NCI-H2196 (cell line): ENCODE measurements around the gene PLOD2.
"Not testable (repeated sequence)": the region's sequence is repeated elsewhere in the genome, so short reads cannot be mapped to it uniquely, and the experiment has no call there.

Experiments
- DNase-seq: peaks from one replicate; lab custom pipeline; 2025; ENCODE audit not compliant: unreplicated experiment; lab: John Stamatoyannopoulos, UW

PLOD2 gene

GRCh38 chr3:146142757-146143156, 18.2 kb downstream of the PLOD2 start:
- no peak for DNase-seq

- DNase-seq, result no peak
Measured at GRCh38 chr3:146139586-146140110, 21.3 kb downstream of the PLOD2 start.

- DNase-seq, result no peak
Measured at GRCh38 chr3:146138902-146139301, 22.1 kb downstream of the PLOD2 start.

- DNase-seq, result no peak
Measured at GRCh38 chr3:146136647-146137046, 24.3 kb downstream of the PLOD2 start.

GRCh38 chr3:146134348-146135117, 26.5 kb downstream of the PLOD2 start:
- no peak for DNase-seq

GRCh38 chr3:146133441-146133840, 27.5 kb downstream of the PLOD2 start:
- no peak for DNase-seq

GRCh38 chr3:146131616-146132410, 29.2 kb downstream of the PLOD2 start:
- DNase-seq, result no peak

GRCh38 chr3:146130881-146131371, 30.1 kb downstream of the PLOD2 start:
- no peak for DNase-seq

- no peak for DNase-seq
Measured at GRCh38 chr3:146129750-146130149, 31.2 kb downstream of the PLOD2 start.

- DNase-seq, result no peak
Measured at GRCh38 chr3:146128939-146129338, 32.0 kb downstream of the PLOD2 start.

GRCh38 chr3:146128179-146128578, 32.8 kb downstream of the PLOD2 start:
- DNase-seq, result no peak

- no peak for DNase-seq
Measured at GRCh38 chr3:146125951-146126350, 35.0 kb downstream of the PLOD2 start.

- no peak for DNase-seq
Measured at GRCh38 chr3:146124126-146124801, 36.7 kb downstream of the PLOD2 start.

GRCh38 chr3:146117406-146118285, 43.3 kb downstream of the PLOD2 start:
- no peak for DNase-seq

- no peak for DNase-seq
Measured at GRCh38 chr3:146115619-146116018, 45.4 kb downstream of the PLOD2 start.

GRCh38 chr3:146113804-146114203, 47.2 kb downstream of the PLOD2 start:
- not testable (repeated sequence) for DNase-seq

- DNase-seq, result no peak
Measured at GRCh38 chr3:146111337-146111736, 49.6 kb downstream of the PLOD2 start.

GRCh38 chr3:146110161-146110560, 50.8 kb downstream of the PLOD2 start:
- DNase-seq, result no peak

GRCh38 chr3:146106986-146107385, 54.0 kb downstream of the PLOD2 start:
- no peak for DNase-seq

GRCh38 chr3:146104068-146104467, 56.9 kb downstream of the PLOD2 start:
- no peak for DNase-seq
